Neural progenitor cell (in vitro differentiated cells): ENCODE data around the gene FOXN3. TPM values are rescaled to one million over a fixed set of nuclear protein-coding genes. Genes with fewer than 3 reads are reported as not detected.

Experiments used
- DNase-seq: peaks from one replicate; pipeline ENCODE4 v3.0.0-alpha.2; 2016; ENCODE audit warnings: low spot score
- H2AFZ ChIP-seq: fragments of 200-600 bp; sonication (generic); replicated peaks from 2 replicates; pipeline ENCODE4 v1.6.1; 2016; ENCODE audit warnings: antibody characterized with exemption
- H3F3A ChIP-seq: fragments of 200-600 bp; sonication (generic); 2 replicates; pipeline ENCODE4 v1.6.1; 2016; ENCODE audit warnings: antibody characterized with exemption, low read depth
- H3K27ac ChIP-seq: fragments of 200-600 bp; sonication (generic); 2 replicates; pipeline ENCODE4 v1.5.1; 2016; ENCODE audit warnings: mild to moderate bottlenecking
- H3K27me3 ChIP-seq: fragments of 200-600 bp; sonication (generic); 2 replicates; pipeline ENCODE4 v1.6.1; 2016; ENCODE audit warnings: mild to moderate bottlenecking, moderate library complexity
- H3K36me3 ChIP-seq: fragments of 200-600 bp; sonication (generic); 2 replicates; pipeline ENCODE4 v1.5.1; 2016
- H3K4me1 ChIP-seq: fragments of 200-600 bp; sonication (generic); 2 replicates; pipeline ENCODE4 v1.6.1; 2016; ENCODE audit warnings: mixed run types
- H3K4me2 ChIP-seq: fragments of 200-600 bp; sonication (generic); 2 replicates; pipeline ENCODE4 v1.6.1; 2016
- H3K4me3 ChIP-seq: fragments of 200-600 bp; sonication (generic); 2 replicates; pipeline ENCODE4 v1.5.1; 2016
- H3K79me2 ChIP-seq: fragments of 200-600 bp; sonication (generic); 2 replicates; pipeline ENCODE4 v1.6.1; 2016; ENCODE audit warnings: low read depth
- H3K9ac ChIP-seq: fragments of 200-600 bp; sonication (generic); 2 replicates; pipeline ENCODE4 v1.6.1; 2016
- H3K9me3 ChIP-seq: fragments of 200-600 bp; sonication (generic); 2 replicates; pipeline ENCODE4 v1.5.1; 2016; ENCODE audit warnings: low read depth
- H4K20me1 ChIP-seq: fragments of 200-600 bp; sonication (generic); 2 replicates; pipeline ENCODE4 v1.6.1; 2016; ENCODE audit warnings: low read depth
- H3K27ac Mint-ChIP-seq: 3 replicates; pipeline ENCODE4 v1.8.0; 2021; ENCODE audit warnings: mixed read lengths
- H3K27me3 Mint-ChIP-seq: 2 replicates; pipeline ENCODE4 v1.8.0; 2022; ENCODE audit warnings: low read depth, mild to moderate bottlenecking, inconsistent platforms, moderate library complexity, mixed read lengths; ENCODE audit not compliant: insufficient read depth
- H3K36me3 Mint-ChIP-seq: 3 replicates; pipeline ENCODE4 v1.8.0; 2021; ENCODE audit warnings: mixed read lengths
- H3K4me1 Mint-ChIP-seq: 3 replicates; pipeline ENCODE4 v1.8.0; 2021; ENCODE audit warnings: mixed read lengths
- H3K4me3 Mint-ChIP-seq: 3 replicates; pipeline ENCODE4 v1.8.0; 2021; ENCODE audit warnings: mild to moderate bottlenecking, moderate library complexity, mixed read lengths
- H3K9me3 Mint-ChIP-seq: 3 replicates; pipeline ENCODE4 v1.8.0; 2020; ENCODE audit warnings: mixed read lengths
- EZH2 ChIP-seq: fragments of 200-600 bp; sonication (generic); IDR thresholded peaks from 2 replicates; pipeline ENCODE4 v1.6.1; 2017; ENCODE audit warnings: antibody characterized with exemption, mild to moderate bottlenecking, moderate library complexity
- EZH2phosphoT487 ChIP-seq: fragments of 200-600 bp; sonication (generic); IDR thresholded peaks from 2 replicates; pipeline ENCODE4 v1.6.1; 2017; ENCODE audit warnings: antibody characterized with exemption
- total RNA-seq: library from RNA; depleted of rRNA; stranded (reverse); fragments of >200 nt; gene quantifications from 2 replicates; pipeline ENCODE4 v1.2.3, GENCODE V29; 2015; ENCODE audit warnings: low replicate concordance
- TF ChIP-seq, protein P1 (sequence below): fragments of 200-600 bp; sonication (generic); IDR thresholded peaks from 2 replicates; pipeline ENCODE4 v1.5.1; 2017; ENCODE audit warnings: antibody characterized with exemption, mild to moderate bottlenecking

Gene FOXN3
- total RNA-seq, 1 donor from 2014 or later = 39.5 TPM

DNA sequence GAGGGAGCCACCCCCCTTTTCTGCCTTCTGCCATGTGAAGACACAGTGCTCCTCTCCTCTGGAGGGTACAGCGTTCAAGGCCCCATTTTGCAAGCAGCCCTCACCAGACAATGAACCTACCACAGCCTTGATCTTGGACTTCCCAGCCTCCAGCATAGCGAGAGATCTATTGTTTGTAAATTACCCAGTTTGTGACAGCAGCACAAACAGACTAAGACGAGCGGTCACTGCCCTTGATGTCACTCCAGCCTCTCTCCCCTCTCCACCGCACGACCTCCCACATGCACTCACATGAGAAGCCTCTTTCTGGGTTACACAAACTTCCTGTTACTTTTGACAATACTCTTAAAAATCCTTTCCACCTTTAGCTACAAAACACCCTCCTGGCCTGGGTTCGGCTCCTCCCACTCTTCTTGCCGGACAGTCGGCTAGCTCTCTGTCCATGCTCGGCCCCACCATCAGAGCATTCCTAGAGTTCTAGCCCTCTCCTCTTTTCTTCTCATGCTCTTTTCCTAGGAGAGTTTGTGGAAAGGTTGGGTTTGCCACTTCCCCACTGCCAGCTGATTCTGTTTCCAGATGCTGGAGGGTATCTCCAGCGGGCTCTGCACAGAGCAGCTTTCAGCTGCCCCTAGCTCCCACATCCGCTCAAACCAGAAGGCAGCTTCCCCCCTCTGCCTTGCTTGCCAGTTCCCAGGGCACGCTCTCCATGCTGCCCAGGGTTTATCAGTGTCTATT lies 124.3 kb downstream of the FOXN3 start:
- Mint-ChIP-seq H3K27me3 (no peaks in the 10 kb centered on the region), H3K27ac (peak overlapping the region; percentile 38), H3K9me3 (no peaks in the 10 kb centered on the region), H3K4me1 (peaks cover 33% of the 10 kb centered on the region), H3K36me3 (peaks cover 4% of the 10 kb centered on the region), H3K4me3 (no peak overlapping the region)
- Histone ChIP-seq H3K4me3 (no peak overlapping the region), H3K36me3 (no peaks in the 10 kb centered on the region), H3K9ac (no peak overlapping the region), H3F3A (peaks cover 12% of the 10 kb centered on the region), H3K27ac (no peak overlapping the region), H3K27me3 (no peaks in the 10 kb centered on the region), H3K79me2 (peaks cover 10% of the 10 kb centered on the region), H2AFZ (no peak overlapping the region), H3K4me2 (no peak overlapping the region), H4K20me1 (peaks cover 51% of the 10 kb centered on the region), H3K9me3 (no peaks in the 10 kb centered on the region), H3K4me1 (peaks cover 27% of the 10 kb centered on the region)
- DNase-seq = no peak
- TF ChIP-seq EZH2phosphoT487 = no peak
- TF ChIP-seq EZH2 = no peak
- TF ChIP-seq, protein P1, sequence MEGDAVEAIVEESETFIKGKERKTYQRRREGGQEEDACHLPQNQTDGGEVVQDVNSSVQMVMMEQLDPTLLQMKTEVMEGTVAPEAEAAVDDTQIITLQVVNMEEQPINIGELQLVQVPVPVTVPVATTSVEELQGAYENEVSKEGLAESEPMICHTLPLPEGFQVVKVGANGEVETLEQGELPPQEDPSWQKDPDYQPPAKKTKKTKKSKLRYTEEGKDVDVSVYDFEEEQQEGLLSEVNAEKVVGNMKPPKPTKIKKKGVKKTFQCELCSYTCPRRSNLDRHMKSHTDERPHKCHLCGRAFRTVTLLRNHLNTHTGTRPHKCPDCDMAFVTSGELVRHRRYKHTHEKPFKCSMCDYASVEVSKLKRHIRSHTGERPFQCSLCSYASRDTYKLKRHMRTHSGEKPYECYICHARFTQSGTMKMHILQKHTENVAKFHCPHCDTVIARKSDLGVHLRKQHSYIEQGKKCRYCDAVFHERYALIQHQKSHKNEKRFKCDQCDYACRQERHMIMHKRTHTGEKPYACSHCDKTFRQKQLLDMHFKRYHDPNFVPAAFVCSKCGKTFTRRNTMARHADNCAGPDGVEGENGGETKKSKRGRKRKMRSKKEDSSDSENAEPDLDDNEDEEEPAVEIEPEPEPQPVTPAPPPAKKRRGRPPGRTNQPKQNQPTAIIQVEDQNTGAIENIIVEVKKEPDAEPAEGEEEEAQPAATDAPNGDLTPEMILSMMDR = no peak

DNA sequence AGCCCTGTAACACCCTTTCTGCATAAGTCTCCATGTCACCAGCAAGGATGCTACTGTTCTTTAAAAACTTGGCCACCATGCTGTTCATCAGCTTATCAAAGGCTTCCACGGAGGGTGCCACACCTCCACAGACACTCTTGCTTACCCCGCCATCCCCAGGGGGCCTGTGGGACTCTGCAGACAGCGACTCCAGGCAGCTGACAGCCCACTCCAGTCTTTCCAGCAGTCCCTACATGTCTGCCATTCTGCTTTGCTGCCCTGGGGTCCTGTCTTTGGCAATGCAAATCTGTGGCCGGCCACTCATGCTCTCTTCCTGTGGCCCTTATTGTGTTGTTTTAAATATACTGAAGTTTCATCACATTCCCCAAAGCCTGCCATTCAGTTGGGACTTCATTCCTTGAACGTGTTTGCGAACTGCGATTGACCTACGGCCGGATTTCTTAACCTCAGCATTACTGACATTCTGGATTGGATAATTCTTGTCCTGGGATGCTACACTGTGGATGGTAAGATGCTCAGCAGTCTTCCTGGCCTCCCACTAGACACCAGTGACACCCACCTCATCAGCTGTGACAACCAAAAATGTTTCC lies 125.6 kb downstream of the FOXN3 start:
- H3K27me3 ChIP-seq = no peaks in the 10 kb centered on the region
- H2AFZ ChIP-seq = no peak overlapping the region
- H3K9me3 ChIP-seq = no peaks in the 10 kb centered on the region
- H3F3A ChIP-seq = peaks cover 12% of the 10 kb centered on the region
- Mint-ChIP-seq H3K27ac (no peak overlapping the region), H3K4me3 (no peak overlapping the region), H3K27me3 (no peaks in the 10 kb centered on the region), H3K9me3 (no peaks in the 10 kb centered on the region), H3K36me3 (peaks cover 7% of the 10 kb centered on the region), H3K4me1 (peaks cover 37% of the 10 kb centered on the region)
- no peak overlapping the region for H3K27ac ChIP-seq
- H3K79me2 ChIP-seq = peaks cover 6% of the 10 kb centered on the region
- no peak overlapping the region for H3K9ac ChIP-seq
- H3K4me3 ChIP-seq = no peak overlapping the region
- DNase-seq = no peak
- H4K20me1 ChIP-seq = peaks cover 55% of the 10 kb centered on the region
- H3K4me1 ChIP-seq = peaks cover 32% of the 10 kb centered on the region
- no peak overlapping the region for H3K4me2 ChIP-seq
- no peaks in the 10 kb centered on the region for H3K36me3 ChIP-seq
- TF ChIP-seq, protein P1 = no peak
- TF ChIP-seq EZH2 (no peak), EZH2phosphoT487 (no peak)

GRCh38 chr14:89290813-89291212 lies 126.2 kb downstream of the FOXN3 start:
- no peak overlapping the region for H3K4me3 ChIP-seq
- no peaks in the 10 kb centered on the region for H3K9me3 Mint-ChIP-seq
- H3K4me1 ChIP-seq = peaks cover 33% of the 10 kb centered on the region
- no peak overlapping the region for H3K4me3 Mint-ChIP-seq
- H3K4me2 ChIP-seq = no peak overlapping the region
- H3K79me2 ChIP-seq = peaks cover 8% of the 10 kb centered on the region
- peaks cover 7% of the 10 kb centered on the region for H3K36me3 Mint-ChIP-seq
- H3K4me1 Mint-ChIP-seq = peaks cover 37% of the 10 kb centered on the region
- H3K27me3 Mint-ChIP-seq = no peaks in the 10 kb centered on the region
- H3K36me3 ChIP-seq = no peaks in the 10 kb centered on the region
- no peak overlapping the region for H3K27ac ChIP-seq
- H3F3A ChIP-seq = peaks cover 12% of the 10 kb centered on the region
- H3K27me3 ChIP-seq = no peaks in the 10 kb centered on the region
- peak overlapping the region; percentile 44 for H3K27ac Mint-ChIP-seq
- no peak overlapping the region for H2AFZ ChIP-seq
- TF ChIP-seq EZH2 = no peak
- no peaks in the 10 kb centered on the region for H3K9me3 ChIP-seq
- H4K20me1 ChIP-seq = peaks cover 61% of the 10 kb centered on the region
- no peak for DNase-seq
- no peak overlapping the region for H3K9ac ChIP-seq

- H3K27me3 ChIP-seq = no peaks in the 10 kb centered on the region
- H3F3A ChIP-seq = peaks cover 6% of the 10 kb centered on the region
- H3K79me2 ChIP-seq = peaks cover 8% of the 10 kb centered on the region
- no peaks in the 10 kb centered on the region for H3K36me3 ChIP-seq
- Mint-ChIP-seq H3K4me1 (peaks cover 31% of the 10 kb centered on the region), H3K27ac (no peak overlapping the region), H3K4me3 (no peak overlapping the region), H3K36me3 (peaks cover 9% of the 10 kb centered on the region), H3K27me3 (no peaks in the 10 kb centered on the region), H3K9me3 (no peaks in the 10 kb centered on the region)
- peaks cover 50% of the 10 kb centered on the region for H4K20me1 ChIP-seq
- no peaks in the 10 kb centered on the region for H3K9me3 ChIP-seq
- no peak overlapping the region for H3K9ac ChIP-seq
- no peak for DNase-seq
- H3K27ac ChIP-seq = no peak overlapping the region
- H3K4me3 ChIP-seq = no peak overlapping the region
- no peak overlapping the region for H2AFZ ChIP-seq
- peaks cover 29% of the 10 kb centered on the region for H3K4me1 ChIP-seq
- H3K4me2 ChIP-seq = no peak overlapping the region
- no peak for TF ChIP-seq EZH2
- TF ChIP-seq, protein P1 = no peak
- TF ChIP-seq EZH2phosphoT487 = no peak
Measured at GRCh38 chr14:89289477-89289876, 127.6 kb downstream of the FOXN3 start.
